Measurements from ENCODE around the gene TLR2. TPM values are rescaled to one million over a fixed set of nuclear protein-coding genes. Genes with fewer than 3 reads are reported as not detected.
"Not testable (repeated sequence)": the region's sequence is repeated elsewhere in the genome, so short reads cannot be mapped to it uniquely, and the experiment has no call there.

The TLR2 gene
- total RNA-seq, 1 donor from 2014 or later = 7.1 TPM

DNA sequence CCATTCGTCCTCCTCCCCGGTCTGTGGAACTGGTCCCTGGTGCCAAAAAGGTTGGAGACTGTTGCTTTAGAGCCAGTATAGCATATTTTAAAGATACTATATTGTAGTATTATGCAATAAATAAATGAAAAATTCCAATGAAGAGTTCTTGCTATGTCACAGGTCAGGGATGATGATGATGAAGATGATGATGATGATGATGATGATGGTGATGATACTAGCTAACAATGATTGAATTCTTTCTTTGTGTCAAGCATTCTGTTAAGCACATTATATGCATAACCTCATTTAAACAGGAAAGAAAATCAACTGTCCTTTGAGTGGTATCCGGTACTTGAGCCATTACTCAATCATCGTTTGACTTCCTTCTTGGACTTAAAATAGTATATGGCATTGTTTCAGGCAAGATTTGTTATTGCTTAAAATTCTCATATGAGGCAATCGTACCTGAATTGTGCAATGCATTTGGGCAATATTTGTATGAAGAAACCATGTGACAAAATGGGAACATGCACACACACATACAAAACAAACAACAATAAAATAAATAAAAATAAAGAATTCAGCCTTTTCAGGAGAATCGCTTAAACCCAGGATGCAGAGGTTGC, 22.8 kb upstream of the TLR2 start:
- DNase-seq = no peak

- no peak for DNase-seq
Observed at GRCh38 chr4:153661908-153662307, 22.2 kb upstream of the TLR2 start.

- no peak for DNase-seq
Observed at GRCh38 chr4:153663667-153664066, 20.4 kb upstream of the TLR2 start.

- not testable (repeated sequence) for DNase-seq
Observed at GRCh38 chr4:153666505-153666904, 17.6 kb upstream of the TLR2 start.

DNA sequence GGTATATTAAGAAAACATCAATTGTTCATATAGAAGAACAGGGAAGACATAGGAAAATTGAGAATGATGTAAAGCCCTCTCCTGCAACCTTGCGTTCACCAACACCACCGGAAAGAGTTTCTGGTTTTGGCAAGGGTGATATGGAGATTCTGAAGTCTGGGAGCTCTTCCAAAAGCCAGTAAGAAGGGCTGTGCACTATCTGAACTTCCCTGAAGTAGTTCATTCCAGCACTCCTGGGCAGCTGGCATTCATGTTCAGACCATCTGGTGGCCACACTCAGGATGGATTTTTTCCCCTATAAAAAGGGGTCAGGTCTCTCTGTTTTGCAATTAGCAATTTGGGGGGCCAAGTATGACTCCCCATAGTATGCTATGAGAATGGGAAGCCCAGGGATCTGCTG, 15.4 kb upstream of the TLR2 start:
- no peak for DNase-seq

DNA sequence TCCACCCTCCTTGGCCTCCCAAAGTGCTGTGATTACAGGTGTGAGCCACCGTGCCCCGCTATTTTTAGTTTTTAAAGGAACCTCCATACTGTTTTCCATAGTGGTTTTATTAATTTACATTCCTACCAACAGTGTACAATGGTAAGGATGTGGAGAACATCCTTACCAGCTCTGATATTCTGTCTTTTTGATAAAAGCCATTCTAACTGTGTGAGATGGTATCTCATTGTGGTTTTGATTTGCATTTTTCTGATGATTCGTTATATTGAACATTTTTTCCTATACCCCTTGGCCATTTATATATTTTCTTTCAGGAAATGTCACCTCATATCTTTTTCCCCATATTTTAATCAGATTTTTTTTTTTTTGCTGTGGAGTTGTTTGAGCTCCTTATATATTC, 14.2 kb upstream of the TLR2 start:
- DNase-seq = no peak

DNA sequence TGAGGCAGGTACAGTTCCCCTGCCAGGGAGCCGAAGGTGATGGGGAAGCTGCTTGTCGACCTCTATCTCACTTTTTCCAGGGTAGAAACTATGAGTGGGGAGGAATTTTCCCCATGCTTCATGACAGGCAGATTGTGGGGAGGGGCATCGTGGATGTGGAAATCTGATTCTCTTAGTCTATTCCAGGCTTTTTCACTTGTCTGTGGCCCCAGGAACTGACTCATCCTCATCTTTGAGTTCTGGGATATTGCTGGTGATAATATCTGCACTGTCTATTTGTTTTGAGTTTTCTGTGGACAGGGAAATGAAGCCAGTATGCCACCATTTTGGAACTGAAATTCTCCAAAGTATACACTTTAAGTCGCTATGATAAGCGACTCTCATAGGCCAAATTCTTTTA, 7.6 kb upstream of the TLR2 start:
- DNase-seq = no peak

DNA sequence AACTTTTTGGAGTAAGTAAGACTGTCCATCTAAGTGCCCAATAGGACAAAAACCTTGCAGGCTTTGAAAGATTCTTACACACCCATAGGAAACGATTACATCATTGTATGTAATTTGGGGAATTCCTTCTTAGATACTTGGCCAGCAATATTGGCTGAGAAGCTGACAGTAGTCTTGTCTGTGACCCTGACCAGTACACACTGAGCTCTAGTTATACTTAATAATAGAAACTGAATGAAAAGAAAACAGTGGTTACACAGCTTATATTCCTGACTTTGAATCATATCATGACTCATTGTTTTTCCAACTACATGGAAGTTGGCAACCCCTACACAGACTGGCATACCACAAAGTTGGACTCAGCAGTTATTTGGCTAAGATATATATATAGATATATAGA, 7.1 kb upstream of the TLR2 start:
- DNase-seq = no peak

DNA sequence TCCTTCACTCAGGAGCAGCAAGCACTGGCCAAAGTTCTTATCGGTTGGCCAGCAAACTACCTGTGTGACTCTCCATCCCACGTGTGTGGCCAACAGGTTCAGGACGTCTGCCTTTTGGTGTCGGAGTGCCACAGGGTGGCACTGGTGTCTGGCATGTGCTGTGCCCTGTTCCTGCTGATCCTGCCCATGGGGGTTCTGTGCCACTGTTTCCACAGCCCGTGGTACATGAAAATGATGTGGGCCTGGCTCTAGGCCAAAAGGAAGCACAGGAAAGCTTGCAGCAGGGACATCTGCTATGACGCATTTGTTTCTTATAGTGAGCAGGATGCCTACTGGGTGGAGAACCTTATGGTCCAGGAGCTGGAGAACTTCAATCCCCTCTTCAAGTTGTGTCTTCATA, 4.6 kb upstream of the TLR2 start:
- no peak for DNase-seq

- no peak for DNase-seq
Observed at GRCh38 chr4:153683763-153684181, 308 bp upstream of the TLR2 start.

DNA sequence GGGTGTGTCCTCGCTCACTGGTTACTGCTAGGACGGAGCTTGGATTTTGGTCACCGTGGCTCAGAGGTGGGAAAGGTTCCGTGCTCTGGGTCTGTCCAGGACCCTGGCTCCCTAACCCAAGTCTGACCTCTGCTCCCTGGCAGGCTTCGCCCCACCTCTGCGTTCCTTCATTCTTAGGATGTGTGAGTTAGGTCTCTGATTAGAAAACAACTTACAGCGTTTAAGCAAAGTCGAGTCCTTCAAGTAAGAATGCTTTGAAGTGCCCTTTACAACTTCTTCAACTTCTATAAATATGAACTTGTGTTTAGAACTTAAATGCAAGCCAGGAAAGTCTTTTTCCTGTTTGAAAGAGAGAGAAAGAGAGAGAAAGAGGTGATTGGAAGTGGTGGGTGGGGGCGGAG, 891 bp downstream of the TLR2 start:
- peak; percentile 11 for DNase-seq

- no peak for DNase-seq
Observed at GRCh38 chr4:153704522-153704921, 20.4 kb downstream of the TLR2 start.

DNA sequence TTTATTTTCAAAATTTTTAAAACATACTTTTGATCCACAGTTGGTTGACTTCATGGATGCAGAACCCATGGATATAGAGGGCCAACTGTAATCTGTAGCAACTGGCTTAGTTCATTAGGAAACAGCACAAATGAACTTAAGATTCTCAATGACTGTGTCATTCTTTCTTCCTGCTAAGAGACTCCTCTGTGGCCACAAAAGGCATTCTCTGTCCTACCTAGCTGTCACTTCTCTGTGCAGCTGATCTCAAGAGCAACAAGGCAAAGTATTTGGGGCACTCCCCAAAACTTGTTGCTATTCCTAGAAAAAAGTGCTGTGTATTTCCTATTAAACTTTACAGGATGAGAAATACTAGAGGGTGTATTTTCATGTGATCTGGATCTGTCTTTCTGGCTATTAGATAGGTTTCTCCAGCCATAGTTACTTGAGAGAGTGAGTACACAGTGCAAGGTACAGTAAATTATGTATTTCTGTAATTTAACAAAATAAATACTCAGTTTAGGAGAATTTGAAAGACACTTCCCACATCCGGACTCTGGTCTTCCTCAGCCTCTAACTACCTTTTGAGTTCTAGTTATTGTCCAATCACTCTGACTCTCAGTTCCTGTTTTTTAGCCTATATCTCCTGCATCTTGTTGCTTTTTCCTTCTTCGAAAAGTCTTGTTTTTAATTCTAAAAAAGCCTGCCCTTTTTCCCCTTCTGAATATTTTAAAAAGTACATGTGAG, 21.8 kb downstream of the TLR2 start:
- DNase-seq = no peak

GRCh38 chr4:153706519-153706918, 22.4 kb downstream of the TLR2 start:
- no peak for DNase-seq

GRCh38 chr4:153710681-153711080, 26.6 kb downstream of the TLR2 start:
- DNase-seq = no peak

DNA sequence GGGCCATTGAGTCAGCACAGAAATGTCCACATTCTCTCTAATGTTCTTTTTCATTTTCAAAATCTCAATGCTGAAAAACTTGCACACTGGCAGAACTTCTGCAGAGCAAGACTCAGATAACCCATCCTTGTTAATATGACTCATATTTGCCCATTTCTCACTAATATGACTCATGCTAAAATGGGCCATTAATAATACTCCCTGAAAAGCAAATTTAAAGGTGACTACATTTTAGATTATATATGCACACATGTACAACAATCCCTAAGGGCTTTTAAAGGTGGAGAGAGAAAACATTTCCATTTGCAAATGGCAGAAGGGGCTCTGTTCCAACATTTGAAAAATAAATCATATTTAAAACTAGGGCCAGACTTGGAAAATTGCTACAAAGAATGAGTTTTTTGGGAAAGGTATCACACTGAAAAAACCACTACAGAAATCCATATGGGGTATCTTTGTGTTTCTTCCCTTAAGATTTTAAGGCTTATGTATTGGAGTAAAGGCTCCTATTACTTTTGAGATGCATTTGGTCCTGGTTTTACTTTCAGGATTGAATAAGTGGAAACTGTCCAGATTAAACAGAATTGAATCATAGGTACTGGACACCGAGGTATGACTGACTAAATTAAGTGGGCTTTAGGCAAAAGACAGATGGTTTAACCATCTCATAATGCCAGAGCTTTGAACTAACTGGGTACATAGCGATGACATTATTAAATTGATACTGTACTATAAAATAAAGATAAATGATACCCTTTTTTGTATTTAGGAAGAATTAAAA, 30.0 kb downstream of the TLR2 start:
- DNase-seq = no peak

GRCh38 chr4:153722036-153722435, 38.0 kb downstream of the TLR2 start:
- no peak for DNase-seq

DNA sequence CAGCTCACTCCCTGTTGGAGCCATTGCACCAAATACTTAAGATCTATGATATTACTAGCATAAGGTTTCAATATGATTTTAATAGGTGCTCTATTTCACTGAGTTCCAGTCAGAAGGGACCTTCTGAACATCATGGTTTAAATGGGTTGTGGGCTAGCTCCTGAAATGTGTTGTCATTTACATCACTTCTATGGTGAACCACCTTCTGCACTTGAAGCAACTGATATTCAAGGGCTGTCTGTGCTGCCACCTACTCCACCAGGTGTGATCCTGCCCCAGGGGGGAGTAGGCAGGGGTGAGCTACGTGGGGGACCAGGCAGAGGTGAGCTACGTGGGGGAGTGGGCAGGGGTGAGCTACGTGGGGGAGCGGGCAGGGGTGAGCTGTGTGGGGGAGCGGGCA, 40.5 kb downstream of the TLR2 start:
- no peak for DNase-seq

DNA sequence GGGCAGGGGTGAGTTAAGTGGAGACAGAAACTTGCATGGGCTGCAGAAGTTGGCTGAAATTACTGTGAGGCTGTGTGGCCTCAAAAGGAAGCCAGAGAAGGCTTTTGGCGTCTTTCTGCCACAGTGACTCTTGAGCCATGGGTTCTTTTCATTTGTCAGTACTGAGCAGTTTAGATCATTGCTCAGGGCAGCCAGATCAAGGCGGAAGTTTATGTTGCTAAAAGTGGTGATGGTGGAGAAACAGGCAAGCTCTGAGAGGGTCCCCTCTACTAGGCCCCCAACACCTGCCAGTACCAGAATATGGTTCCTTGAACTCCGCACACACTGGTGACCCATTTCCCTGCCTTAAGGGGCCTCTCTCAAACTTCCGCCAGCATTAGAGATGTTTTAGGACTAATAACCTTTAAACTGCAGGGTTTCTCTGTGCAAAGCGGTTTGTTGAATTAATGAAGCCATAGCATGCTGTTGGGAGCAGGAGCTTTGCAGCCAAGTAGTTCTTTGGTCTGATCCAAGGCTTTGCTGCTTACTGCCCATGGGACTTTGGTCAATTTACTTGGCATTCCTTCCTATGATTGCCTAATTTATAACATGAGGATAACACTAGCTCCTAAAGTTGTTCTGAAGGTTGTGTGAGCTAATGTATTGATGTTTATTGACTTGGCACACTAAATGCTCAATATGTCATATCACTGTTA, 41.2 kb downstream of the TLR2 start:
- DNase-seq = peak; percentile 10

DNA sequence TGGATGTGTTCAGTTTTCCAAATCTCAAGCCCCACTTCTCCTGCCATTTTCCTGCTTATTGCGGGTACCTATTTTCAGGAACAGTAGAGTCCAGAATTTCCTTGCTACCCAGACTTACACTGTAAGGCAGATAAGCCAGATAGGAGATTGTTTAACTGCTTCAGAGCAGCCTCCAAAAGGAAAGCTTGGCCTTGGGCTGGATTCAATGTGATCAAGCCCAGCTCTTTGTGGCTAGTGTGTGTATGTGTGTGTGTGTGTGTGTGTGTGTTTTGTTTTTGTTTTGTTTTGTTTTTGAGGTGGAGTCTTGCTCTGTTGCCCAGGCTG, 41.7 kb downstream of the TLR2 start:
- DNase-seq = no peak

GRCh38 chr4:153728151-153728550, 44.1 kb downstream of the TLR2 start:
- no peak for DNase-seq

DNA sequence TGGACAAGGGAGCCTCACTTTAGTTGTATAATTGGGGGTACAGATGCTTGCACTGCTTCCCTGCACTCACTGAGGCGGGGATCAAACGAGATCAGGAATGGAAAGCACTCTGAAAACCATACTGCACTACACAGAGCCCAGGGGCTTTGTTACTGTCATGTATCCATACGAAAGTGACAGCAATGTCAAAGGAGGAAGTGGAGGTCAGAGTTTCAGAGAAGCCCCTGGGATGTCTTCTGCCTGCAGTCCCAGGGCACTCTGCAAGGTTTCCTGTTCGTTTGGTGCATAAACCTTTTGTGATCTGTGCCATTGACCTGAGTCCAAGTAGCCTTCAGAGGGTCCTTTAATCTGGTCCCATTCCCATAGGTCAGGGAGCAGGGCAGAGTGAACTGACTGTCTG, 44.6 kb downstream of the TLR2 start:
- DNase-seq = no peak

DNA sequence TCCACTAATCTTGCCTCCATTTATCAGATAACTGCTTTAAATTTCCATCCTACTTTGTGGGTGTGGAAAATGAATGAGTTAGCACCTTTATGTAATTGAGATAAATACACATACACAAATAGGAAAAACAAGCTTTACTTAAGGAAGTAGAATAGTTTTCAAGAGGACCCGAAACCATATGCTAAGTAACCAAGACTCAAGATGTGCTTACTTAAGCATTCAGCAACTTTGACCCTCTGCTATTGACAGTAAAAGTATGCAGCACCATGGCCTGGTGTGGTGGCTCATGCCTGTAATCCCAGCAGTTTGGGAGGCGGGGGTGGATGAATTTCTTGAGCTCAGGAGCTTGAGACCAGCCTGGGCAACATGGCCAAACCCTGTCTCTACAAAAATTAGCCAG, 45.8 kb downstream of the TLR2 start:
- no peak for DNase-seq
